HL-60 (cell line): ENCODE measurements around the gene GTF2IRD1.

Experiments used
- GABPA ChIP-seq: IDR thresholded peaks from 2 replicates; pipeline ENCODE4 v1.6.1; 2012; ENCODE audit warnings: low read depth
- POLR2AphosphoS5 ChIP-seq: IDR thresholded peaks from 2 replicates; pipeline ENCODE4 v1.6.1; 2012; ENCODE audit warnings: low read depth
- TF ChIP-seq, protein P1 (sequence below): IDR thresholded peaks from one replicate; pipeline ENCODE4 v1.5.1; 2011; ENCODE audit warnings: low read length, control low read depth, inconsistent platforms; ENCODE audit not compliant: insufficient read depth
- TF ChIP-seq, protein P2 (sequence below): IDR thresholded peaks from 2 replicates; pipeline ENCODE4 v1.6.1; 2012; ENCODE audit warnings: low read depth; ENCODE audit not compliant: insufficient replicate concordance

- TF ChIP-seq, protein P1, sequence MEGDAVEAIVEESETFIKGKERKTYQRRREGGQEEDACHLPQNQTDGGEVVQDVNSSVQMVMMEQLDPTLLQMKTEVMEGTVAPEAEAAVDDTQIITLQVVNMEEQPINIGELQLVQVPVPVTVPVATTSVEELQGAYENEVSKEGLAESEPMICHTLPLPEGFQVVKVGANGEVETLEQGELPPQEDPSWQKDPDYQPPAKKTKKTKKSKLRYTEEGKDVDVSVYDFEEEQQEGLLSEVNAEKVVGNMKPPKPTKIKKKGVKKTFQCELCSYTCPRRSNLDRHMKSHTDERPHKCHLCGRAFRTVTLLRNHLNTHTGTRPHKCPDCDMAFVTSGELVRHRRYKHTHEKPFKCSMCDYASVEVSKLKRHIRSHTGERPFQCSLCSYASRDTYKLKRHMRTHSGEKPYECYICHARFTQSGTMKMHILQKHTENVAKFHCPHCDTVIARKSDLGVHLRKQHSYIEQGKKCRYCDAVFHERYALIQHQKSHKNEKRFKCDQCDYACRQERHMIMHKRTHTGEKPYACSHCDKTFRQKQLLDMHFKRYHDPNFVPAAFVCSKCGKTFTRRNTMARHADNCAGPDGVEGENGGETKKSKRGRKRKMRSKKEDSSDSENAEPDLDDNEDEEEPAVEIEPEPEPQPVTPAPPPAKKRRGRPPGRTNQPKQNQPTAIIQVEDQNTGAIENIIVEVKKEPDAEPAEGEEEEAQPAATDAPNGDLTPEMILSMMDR = no peak
- TF ChIP-seq GABPA = no peak
- no peak for TF ChIP-seq POLR2AphosphoS5
- TF ChIP-seq, protein P2, sequence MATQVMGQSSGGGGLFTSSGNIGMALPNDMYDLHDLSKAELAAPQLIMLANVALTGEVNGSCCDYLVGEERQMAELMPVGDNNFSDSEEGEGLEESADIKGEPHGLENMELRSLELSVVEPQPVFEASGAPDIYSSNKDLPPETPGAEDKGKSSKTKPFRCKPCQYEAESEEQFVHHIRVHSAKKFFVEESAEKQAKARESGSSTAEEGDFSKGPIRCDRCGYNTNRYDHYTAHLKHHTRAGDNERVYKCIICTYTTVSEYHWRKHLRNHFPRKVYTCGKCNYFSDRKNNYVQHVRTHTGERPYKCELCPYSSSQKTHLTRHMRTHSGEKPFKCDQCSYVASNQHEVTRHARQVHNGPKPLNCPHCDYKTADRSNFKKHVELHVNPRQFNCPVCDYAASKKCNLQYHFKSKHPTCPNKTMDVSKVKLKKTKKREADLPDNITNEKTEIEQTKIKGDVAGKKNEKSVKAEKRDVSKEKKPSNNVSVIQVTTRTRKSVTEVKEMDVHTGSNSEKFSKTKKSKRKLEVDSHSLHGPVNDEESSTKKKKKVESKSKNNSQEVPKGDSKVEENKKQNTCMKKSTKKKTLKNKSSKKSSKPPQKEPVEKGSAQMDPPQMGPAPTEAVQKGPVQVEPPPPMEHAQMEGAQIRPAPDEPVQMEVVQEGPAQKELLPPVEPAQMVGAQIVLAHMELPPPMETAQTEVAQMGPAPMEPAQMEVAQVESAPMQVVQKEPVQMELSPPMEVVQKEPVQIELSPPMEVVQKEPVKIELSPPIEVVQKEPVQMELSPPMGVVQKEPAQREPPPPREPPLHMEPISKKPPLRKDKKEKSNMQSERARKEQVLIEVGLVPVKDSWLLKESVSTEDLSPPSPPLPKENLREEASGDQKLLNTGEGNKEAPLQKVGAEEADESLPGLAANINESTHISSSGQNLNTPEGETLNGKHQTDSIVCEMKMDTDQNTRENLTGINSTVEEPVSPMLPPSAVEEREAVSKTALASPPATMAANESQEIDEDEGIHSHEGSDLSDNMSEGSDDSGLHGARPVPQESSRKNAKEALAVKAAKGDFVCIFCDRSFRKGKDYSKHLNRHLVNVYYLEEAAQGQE = no peak
Measured at GRCh38 chr7:74567318-74567668, 113.6 kb downstream of the GTF2IRD1 start.
